K562 (cell line): ENCODE measurements around the gene SEC61A2. TPM values are rescaled to one million over a fixed set of nuclear protein-coding genes. Genes with fewer than 3 reads are reported as not detected.

ENCODE experiments used
- CBX3 ChIP-seq, 2 experiments: IDR thresholded peaks; 1 replicate in 1 of 2; 2 replicates in 1 of 2; pipeline ENCODE4 v1.6.1; 2012; ENCODE audit warnings: inconsistent platforms in 2 of 2, low read length in 2 of 2, borderline replicate concordance in 1 of 2, control low read depth in 1 of 2
- KLF1 ChIP-seq: fragments of 450-650 bp; IDR thresholded peaks from 2 replicates; pipeline ENCODE4 v1.6.1; 2016; ENCODE audit warnings: missing genetic modification characterization, missing compliant biosample characterization
- NBN ChIP-seq: fragments of 450-650 bp; IDR thresholded peaks from 2 replicates; pipeline ENCODE4 v1.6.1; 2016; ENCODE audit warnings: low read depth, mild to moderate bottlenecking
- SIN3A ChIP-seq, 2 experiments: fragments of 150-350 bp in 1 of 2; IDR thresholded peaks; 2 replicates each; pipeline ENCODE4 v1.6.1; 2011 to 2016; ENCODE audit warnings: borderline replicate concordance in 2 of 2, low read depth in 2 of 2, low read length in 2 of 2, mild to moderate bottlenecking in 2 of 2, moderate library complexity in 2 of 2; ENCODE audit not compliant: control insufficient read depth in 1 of 2
- YY1 ChIP-seq, 3 experiments: IDR thresholded peaks; 2 replicates each; pipeline ENCODE4 v1.6.1; 2011; ENCODE audit warnings: low read length in 2 of 3, mild to moderate bottlenecking in 2 of 3, moderate library complexity in 2 of 3, borderline replicate concordance in 1 of 3, control low read depth in 1 of 3, low read depth in 1 of 3; ENCODE audit not compliant: insufficient read depth in 3 of 3, insufficient replicate concordance in 2 of 3, control insufficient read depth in 1 of 3, insufficient read length in 1 of 3; ENCODE audit errors: extremely low read depth in 1 of 3
- polyA plus RNA-seq, 8 experiments: library from polyadenylated mRNA; depleted of rRNA in 4 of 8; stranded (reverse) in 5 of 8; unstranded in 3 of 8; fragments of >200 nt; fragmentation: Nextera tagmentation in 2 of 8; fragmentation: Illumina TruSeq in 1 of 8; extraction: Ambion mirVana in 2 of 8; extraction: Trizol in 1 of 8; gene quantifications; 2 replicates each; pipeline versions ENCODE4 v1.2.1 to v1.2.3, GENCODE V29; 2011 to 2014; ENCODE audit warnings: inconsistent platforms in 1 of 8, missing spikeins in 1 of 8
- total RNA-seq, 7 experiments: library from RNA; depleted of rRNA in 6 of 7; stranded (reverse); fragments of >200 nt in 6 of 7; fragmentation: Illumina TruSeq in 2 of 7; extraction: Trizol in 2 of 7; gene quantifications; 2 replicates each; pipeline versions ENCODE4 v1.2.1 to v1.2.3, GENCODE V29; 2011 to 2021; ENCODE audit warnings: low replicate concordance in 1 of 7
- TF ChIP-seq, protein P1 (sequence below): sonication (generic); formaldehyde crosslinking; IDR thresholded peaks from 2 replicates; pipeline ENCODE4 v1.8.0; 2022; ENCODE audit warnings: mild to moderate bottlenecking, missing genetic modification reagents
- TF ChIP-seq, protein P2 (sequence below): IDR thresholded peaks from 3 replicates; pipeline ENCODE4 v1.6.1; 2011; ENCODE audit warnings: borderline replicate concordance, mild to moderate bottlenecking, moderate library complexity; ENCODE audit not compliant: insufficient read length; ENCODE audit errors: extremely low read depth
- TF ChIP-seq, protein P3 (sequence below): fragments of 450-650 bp; formaldehyde crosslinking; IDR thresholded peaks from 2 replicates; pipeline ENCODE4 v1.4.0; 2020; ENCODE audit warnings: mild to moderate bottlenecking, moderate library complexity
- TF ChIP-seq, protein P4 (sequence below): fragments of 450-650 bp; formaldehyde crosslinking; IDR thresholded peaks from 2 replicates; pipeline ENCODE4 v1.4.0; 2022; ENCODE audit warnings: mild to moderate bottlenecking, moderate library complexity

Gene SEC61A2
- total and polyA plus RNA-seq, 9 of the 15 experiments (the other 6 are each of a cell fraction or from before 2014, with no cell fraction given): 1.2 to 9.7 (median 3.9) TPM

DNA sequence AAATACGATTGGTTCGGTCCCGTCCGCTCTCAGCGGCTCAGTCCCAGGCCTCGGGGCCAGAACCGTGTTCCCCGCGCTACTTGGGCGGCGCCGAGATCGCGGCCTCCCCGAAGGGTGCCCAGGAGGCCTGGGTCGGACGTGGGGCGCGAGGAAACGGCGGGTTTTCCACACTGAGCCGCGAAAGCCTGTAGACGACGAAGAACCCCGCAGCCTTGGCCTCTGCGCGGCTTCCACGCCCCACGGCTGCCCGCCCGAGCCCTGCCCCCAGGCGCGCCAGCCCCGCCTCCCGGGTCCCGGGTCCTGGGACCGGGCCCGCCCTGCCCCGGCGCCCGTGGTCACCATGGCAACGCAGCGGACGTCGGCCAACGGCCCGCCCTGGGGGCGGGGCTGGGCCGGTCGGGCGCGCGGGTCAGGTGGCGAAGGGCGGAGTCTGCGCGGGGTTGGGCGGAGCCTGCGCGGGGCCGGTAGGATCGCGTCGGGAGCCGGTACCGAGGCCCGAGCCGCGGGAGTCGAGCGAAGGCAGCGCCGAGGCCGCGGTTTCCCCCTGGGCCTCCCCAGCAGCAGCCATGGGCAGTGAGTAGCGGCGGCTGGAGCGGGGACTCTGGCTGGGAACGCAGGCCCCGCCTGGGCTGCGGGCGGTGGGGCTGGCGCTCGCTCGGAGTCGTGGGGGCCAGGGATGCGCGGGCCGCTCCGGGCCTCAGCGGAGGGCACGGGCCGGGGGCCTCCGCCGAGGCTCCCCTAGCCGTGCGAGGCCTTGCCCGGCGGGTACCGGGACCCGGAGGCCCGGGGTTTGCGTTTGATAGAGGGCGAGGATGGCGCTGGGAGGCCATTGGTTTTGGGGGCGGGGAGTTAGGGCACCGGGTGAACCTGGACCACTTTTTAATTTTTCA, at the start of gene SEC61A2 (continued):
- TF ChIP-seq, protein P1, sequence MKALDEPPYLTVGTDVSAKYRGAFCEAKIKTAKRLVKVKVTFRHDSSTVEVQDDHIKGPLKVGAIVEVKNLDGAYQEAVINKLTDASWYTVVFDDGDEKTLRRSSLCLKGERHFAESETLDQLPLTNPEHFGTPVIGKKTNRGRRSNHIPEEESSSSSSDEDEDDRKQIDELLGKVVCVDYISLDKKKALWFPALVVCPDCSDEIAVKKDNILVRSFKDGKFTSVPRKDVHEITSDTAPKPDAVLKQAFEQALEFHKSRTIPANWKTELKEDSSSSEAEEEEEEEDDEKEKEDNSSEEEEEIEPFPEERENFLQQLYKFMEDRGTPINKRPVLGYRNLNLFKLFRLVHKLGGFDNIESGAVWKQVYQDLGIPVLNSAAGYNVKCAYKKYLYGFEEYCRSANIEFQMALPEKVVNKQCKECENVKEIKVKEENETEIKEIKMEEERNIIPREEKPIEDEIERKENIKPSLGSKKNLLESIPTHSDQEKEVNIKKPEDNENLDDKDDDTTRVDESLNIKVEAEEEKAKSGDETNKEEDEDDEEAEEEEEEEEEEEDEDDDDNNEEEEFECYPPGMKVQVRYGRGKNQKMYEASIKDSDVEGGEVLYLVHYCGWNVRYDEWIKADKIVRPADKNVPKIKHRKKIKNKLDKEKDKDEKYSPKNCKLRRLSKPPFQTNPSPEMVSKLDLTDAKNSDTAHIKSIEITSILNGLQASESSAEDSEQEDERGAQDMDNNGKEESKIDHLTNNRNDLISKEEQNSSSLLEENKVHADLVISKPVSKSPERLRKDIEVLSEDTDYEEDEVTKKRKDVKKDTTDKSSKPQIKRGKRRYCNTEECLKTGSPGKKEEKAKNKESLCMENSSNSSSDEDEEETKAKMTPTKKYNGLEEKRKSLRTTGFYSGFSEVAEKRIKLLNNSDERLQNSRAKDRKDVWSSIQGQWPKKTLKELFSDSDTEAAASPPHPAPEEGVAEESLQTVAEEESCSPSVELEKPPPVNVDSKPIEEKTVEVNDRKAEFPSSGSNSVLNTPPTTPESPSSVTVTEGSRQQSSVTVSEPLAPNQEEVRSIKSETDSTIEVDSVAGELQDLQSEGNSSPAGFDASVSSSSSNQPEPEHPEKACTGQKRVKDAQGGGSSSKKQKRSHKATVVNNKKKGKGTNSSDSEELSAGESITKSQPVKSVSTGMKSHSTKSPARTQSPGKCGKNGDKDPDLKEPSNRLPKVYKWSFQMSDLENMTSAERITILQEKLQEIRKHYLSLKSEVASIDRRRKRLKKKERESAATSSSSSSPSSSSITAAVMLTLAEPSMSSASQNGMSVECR (CRISPR knock-in tag): peak; percentile 41; the same call in 1 of the 2 replicates
- TF ChIP-seq NBN: peak; percentile 11; the same call in 1 of the 2 replicates
- TF ChIP-seq SIN3A (IDR thresholded peaks at IDR 0.05; ENCODE audit: borderline replicate concordance in 2 of 2, control insufficient read depth in 1 of 2, low read depth in 2 of 2, low read length in 2 of 2): peak; percentile 19 to 43; a peak in 2 of 4 replicates
- TF ChIP-seq, protein P2, sequence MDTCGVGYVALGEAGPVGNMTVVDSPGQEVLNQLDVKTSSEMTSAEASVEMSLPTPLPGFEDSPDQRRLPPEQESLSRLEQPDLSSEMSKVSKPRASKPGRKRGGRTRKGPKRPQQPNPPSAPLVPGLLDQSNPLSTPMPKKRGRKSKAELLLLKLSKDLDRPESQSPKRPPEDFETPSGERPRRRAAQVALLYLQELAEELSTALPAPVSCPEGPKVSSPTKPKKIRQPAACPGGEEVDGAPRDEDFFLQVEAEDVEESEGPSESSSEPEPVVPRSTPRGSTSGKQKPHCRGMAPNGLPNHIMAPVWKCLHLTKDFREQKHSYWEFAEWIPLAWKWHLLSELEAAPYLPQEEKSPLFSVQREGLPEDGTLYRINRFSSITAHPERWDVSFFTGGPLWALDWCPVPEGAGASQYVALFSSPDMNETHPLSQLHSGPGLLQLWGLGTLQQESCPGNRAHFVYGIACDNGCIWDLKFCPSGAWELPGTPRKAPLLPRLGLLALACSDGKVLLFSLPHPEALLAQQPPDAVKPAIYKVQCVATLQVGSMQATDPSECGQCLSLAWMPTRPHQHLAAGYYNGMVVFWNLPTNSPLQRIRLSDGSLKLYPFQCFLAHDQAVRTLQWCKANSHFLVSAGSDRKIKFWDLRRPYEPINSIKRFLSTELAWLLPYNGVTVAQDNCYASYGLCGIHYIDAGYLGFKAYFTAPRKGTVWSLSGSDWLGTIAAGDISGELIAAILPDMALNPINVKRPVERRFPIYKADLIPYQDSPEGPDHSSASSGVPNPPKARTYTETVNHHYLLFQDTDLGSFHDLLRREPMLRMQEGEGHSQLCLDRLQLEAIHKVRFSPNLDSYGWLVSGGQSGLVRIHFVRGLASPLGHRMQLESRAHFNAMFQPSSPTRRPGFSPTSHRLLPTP: no peak
- TF ChIP-seq, protein P3, sequence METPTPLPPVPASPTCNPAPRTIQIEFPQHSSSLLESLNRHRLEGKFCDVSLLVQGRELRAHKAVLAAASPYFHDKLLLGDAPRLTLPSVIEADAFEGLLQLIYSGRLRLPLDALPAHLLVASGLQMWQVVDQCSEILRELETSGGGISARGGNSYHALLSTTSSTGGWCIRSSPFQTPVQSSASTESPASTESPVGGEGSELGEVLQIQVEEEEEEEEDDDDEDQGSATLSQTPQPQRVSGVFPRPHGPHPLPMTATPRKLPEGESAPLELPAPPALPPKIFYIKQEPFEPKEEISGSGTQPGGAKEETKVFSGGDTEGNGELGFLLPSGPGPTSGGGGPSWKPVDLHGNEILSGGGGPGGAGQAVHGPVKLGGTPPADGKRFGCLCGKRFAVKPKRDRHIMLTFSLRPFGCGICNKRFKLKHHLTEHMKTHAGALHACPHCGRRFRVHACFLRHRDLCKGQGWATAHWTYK (CRISPR knock-in tag): 0 out of 2 replicates have a peak, but pooled peaks have one; percentile 63
- peak; percentile 66; the same call in 1 of the 2 replicates for TF ChIP-seq KLF1
- TF ChIP-seq, protein P4, sequence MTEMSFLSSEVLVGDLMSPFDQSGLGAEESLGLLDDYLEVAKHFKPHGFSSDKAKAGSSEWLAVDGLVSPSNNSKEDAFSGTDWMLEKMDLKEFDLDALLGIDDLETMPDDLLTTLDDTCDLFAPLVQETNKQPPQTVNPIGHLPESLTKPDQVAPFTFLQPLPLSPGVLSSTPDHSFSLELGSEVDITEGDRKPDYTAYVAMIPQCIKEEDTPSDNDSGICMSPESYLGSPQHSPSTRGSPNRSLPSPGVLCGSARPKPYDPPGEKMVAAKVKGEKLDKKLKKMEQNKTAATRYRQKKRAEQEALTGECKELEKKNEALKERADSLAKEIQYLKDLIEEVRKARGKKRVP: 0 out of 2 replicates have a peak, but pooled peaks have one; percentile 37
- peak in 1 of 3 experiments; percentile 22 for TF ChIP-seq YY1 (IDR thresholded peaks at IDR 0.05; ENCODE audit: borderline replicate concordance in 1 of 3, control insufficient read depth in 1 of 3, extremely low read depth in 1 of 3, insufficient read depth in 3 of 3, insufficient read length in 1 of 3, insufficient replicate concordance in 2 of 3, low read depth in 1 of 3, low read length in 2 of 3)
- no peak for TF ChIP-seq CBX3 (IDR thresholded peaks at IDR 0.05; ENCODE audit: borderline replicate concordance in 1 of 2, low read length in 2 of 2)
